Tongue (tissue), 2 donors: ENCODE data around the gene STRA8. TPM values are rescaled to one million over a fixed set of nuclear protein-coding genes. Genes with fewer than 3 reads are reported as not detected.

Experiments
- DNase-seq: peaks from one replicate; pipeline ENCODE4 v3.0.0-alpha.2; 2015
- total RNA-seq: library from RNA; depleted of rRNA; stranded (reverse); fragments of >200 nt; gene quantifications from one replicate; pipeline ENCODE4 v1.2.3, GENCODE V29; 2014

Gene STRA8
- not detected for total RNA-seq

- DNase-seq = no peak
Measured at GRCh38 chr7:135233570-135233969, at the start of gene STRA8. Gene STRA8, plus strand, starts transcription at chr7:135233838. Its CDS starts 6,687 bp downstream, at chr7:135240525.

GRCh38 chr7:135184254-135184841, 49.3 kb upstream of the STRA8 start:
- no peak for DNase-seq

GRCh38 chr7:135185471-135186260, 48.0 kb upstream of the STRA8 start:
- no peak for DNase-seq

- no peak for DNase-seq
Measured at GRCh38 chr7:135186261-135186540, 47.4 kb upstream of the STRA8 start.

- DNase-seq = no peak
Measured at GRCh38 chr7:135186841-135187253, 46.8 kb upstream of the STRA8 start.

- no peak for DNase-seq
Measured at GRCh38 chr7:135188298-135188984, 45.2 kb upstream of the STRA8 start.

- no peak for DNase-seq
Measured at GRCh38 chr7:135189221-135189662, 44.4 kb upstream of the STRA8 start.

GRCh38 chr7:135189961-135190360, 43.7 kb upstream of the STRA8 start:
- no peak for DNase-seq

GRCh38 chr7:135190703-135191102, 42.9 kb upstream of the STRA8 start:
- no peak for DNase-seq

GRCh38 chr7:135192914-135193536, 40.6 kb upstream of the STRA8 start:
- no peak for DNase-seq

GRCh38 chr7:135193615-135194081, 40.0 kb upstream of the STRA8 start:
- peak; percentile 47 for DNase-seq

- DNase-seq = no peak
Measured at GRCh38 chr7:135194494-135195095, 39.0 kb upstream of the STRA8 start.

- no peak for DNase-seq
Measured at GRCh38 chr7:135195156-135195555, 38.5 kb upstream of the STRA8 start.

GRCh38 chr7:135195968-135196629, 37.5 kb upstream of the STRA8 start:
- DNase-seq = no peak

- no peak for DNase-seq
Measured at GRCh38 chr7:135197343-135197742, 36.3 kb upstream of the STRA8 start.

- no peak for DNase-seq
Measured at GRCh38 chr7:135197906-135198655, 35.6 kb upstream of the STRA8 start.

GRCh38 chr7:135199439-135199838, 34.2 kb upstream of the STRA8 start:
- DNase-seq = no peak

- no peak for DNase-seq
Measured at GRCh38 chr7:135200821-135201331, 32.8 kb upstream of the STRA8 start.

- DNase-seq = no peak
Measured at GRCh38 chr7:135201350-135201749, 32.3 kb upstream of the STRA8 start.

GRCh38 chr7:135204341-135204749, 29.3 kb upstream of the STRA8 start:
- DNase-seq = no peak

GRCh38 chr7:135204876-135205275, 28.8 kb upstream of the STRA8 start:
- no peak for DNase-seq
